IPS-NIHi7 (cell line): ENCODE measurements around the gene SCGB1C1.
"Not testable (repeated sequence)": the region's sequence is repeated elsewhere in the genome, so short reads cannot be mapped to it uniquely, and the experiment has no call there.

Experiments used
- DNase-seq: peaks from one replicate; pipeline ENCODE4 v3.0.0; 2012; ENCODE audit warnings: mixed read lengths; ENCODE audit errors: extremely low spot score

SCGB1C1 gene

DNA sequence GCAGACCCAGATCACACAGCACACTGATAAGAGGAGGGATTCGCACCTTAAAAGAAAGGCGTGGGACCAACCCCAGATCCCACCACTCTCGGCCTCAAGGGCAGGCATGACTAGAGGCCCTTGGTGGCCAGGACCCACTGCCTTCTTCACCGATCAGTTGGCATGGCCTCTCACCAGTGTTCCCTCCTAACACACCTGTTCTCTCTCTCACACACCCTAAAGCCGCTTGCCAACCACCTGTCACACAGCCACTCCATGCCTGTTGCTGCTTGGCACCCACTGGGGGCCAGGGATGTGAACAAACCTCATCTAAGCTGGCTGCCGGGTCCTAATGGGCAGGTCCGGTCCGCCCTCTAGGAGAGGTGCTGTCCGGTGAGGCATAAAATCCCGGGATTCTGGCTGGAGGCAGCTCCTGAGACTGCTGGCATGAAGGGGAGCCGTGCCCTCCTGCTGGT is at the start of gene SCGB1C1:
Gene SCGB1C1, plus strand, starts transcription at position 405 of the 455 bp plus-strand sequence. Its CDS starts 22 bp downstream, at position 427.
- DNase-seq, result not testable (repeated sequence)

DNA sequence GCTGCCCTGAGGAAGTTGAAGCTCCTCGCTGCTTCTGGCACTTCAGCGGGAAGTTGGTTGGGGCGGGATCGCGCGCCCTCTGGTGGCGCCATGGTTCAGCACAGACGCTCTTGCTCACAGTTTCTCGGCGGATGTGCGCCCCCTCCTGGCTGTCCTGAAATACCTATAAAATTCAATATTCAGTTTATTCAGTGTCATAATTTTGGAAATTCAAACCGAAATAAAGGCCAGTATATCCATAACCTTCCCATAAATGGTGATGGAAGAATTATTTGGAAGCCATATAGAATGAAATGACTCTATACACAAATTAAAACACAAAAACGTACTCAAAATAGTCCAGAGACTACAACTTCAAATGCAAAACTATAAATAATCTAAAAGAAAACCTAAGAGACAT is 12.6 kb upstream of the SCGB1C1 start:
- not testable (repeated sequence) for DNase-seq

DNA sequence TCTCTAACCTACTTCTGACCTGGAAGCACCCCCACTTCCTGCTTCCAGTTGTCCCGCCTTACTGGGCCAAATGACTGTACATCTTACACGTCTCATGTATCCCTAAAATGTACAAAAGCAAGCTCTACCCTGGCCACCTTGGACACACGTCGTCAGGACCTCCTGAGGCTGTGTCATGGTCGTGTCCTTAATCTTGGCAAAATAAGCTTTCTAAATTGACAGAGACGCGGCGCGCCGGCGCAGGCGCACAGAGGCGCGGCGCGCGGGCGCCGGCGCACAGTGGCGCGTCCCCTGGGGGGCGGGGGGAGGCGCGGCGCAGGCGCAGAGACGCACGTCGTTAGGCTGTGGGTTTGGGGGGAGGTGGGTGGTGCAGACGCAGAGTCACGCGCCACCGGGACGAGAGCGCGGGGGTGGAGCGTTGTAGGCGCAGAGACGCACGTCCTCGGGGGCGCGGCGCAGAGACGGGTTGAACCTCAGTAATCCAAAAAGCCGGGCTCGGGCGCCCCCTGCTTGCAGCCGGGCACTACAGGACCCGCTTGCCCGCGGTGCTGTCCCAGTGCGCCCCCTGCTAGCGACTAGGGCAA is 3.6 kb upstream of the SCGB1C1 start:
- not testable (repeated sequence) for DNase-seq

DNA sequence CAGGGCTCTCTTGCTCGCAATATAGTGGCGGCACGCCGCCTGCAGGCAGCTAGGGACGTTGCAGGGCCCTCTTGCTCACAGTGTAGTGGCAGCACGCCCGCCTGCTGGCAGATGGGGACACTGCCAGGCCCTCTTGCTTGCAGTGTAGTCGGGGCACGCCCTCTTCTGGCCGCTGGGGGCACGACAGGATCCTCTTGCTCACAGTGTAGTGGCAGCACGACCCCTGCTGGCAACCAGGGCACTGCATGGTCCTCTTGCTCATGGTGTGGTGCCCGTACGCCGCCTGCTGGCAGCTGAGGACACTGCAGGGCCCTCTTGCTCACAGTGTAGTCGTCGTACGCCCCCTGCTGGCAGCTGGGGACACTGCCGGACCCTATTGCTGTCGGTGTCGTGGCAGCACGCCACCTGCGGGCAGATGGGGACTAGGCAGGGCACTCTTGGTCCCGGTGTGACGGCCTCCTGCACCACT is 3.0 kb upstream of the SCGB1C1 start:
- DNase-seq, result not testable (repeated sequence)

DNA sequence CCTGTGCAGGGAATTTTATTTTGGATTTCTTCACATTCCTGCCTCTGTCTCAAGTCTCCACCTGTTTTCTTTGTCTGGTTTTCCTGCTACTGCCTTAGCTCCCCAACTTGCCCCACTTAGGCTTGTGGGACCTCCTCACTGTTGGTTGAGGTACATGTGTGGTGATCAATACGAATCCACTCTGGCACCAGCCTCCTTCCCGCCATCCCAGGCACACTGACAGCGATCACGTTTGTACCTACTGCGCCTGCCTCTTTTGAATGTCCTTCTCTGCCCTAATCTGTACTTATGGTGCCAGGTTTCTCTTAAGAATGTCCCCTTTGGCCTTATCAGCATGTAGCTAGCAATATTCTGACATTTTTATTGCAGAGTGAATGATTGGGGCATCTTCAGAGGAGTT is 2.3 kb upstream of the SCGB1C1 start:
- not testable (repeated sequence) for DNase-seq

DNA sequence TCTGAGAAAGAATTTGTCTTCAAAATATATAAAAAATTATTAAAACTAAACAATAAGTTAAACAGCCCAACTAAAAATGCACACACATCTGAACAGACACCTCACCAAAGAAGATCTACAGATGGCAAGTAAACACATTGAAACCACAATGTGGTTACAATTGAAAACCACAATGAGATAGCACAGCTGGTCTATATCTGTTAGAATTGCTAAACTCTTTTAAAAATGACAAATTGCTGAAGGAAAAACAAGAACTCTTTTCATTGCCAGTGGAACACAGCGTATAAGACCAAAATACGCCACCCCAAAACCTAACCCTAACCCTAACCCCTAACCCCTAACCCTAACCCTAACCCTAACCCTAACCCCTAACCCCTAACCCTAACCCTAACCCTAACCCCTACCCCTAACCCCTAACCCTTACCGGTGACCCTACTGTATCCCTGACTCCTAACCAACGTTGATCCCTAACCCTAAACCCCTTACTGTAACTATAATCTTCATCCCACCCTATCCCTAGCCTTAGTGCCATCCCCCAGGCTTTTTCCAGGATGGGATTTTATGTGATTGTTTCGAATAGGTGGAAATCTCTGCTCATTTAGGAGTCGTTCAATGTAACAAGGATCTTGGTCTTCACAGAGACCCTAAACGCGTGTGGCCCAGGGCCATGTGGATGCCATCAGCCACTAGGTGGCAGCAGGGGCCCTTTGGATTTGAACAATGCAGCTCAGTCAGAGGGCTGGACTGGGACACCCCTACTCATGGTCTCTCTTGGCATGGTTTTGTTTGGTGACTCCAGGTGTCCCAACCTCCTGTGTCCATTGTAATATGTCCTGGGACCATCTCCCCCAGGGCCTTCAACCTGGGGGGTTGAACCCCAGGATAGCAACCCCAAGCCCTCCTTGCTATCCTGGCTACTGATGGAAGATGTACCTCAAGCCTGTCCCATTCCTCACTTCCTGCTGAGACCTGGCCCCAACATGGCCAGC is 1.1 kb upstream of the SCGB1C1 start:
- DNase-seq, result not testable (repeated sequence)

DNA sequence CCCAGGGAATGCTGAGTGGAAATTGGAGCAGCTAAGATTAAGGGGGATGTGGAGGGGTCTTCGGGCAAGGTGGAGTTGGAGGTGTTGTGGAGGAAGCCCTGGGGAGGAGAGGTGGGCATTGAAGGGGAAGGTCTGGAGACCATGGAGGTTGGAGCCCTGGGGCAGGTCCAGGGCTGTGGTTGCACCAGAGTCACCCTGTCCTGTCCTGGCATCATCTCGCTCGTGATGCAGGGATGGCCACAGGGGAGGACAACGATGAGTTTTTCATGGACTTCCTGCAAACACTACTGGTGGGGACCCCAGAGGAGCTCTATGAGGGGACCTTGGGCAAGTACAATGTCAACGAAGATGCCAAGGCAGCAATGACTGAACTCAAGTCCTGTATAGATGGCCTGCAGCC is 603 bp downstream of the SCGB1C1 start:
- not testable (repeated sequence) for DNase-seq

DNA sequence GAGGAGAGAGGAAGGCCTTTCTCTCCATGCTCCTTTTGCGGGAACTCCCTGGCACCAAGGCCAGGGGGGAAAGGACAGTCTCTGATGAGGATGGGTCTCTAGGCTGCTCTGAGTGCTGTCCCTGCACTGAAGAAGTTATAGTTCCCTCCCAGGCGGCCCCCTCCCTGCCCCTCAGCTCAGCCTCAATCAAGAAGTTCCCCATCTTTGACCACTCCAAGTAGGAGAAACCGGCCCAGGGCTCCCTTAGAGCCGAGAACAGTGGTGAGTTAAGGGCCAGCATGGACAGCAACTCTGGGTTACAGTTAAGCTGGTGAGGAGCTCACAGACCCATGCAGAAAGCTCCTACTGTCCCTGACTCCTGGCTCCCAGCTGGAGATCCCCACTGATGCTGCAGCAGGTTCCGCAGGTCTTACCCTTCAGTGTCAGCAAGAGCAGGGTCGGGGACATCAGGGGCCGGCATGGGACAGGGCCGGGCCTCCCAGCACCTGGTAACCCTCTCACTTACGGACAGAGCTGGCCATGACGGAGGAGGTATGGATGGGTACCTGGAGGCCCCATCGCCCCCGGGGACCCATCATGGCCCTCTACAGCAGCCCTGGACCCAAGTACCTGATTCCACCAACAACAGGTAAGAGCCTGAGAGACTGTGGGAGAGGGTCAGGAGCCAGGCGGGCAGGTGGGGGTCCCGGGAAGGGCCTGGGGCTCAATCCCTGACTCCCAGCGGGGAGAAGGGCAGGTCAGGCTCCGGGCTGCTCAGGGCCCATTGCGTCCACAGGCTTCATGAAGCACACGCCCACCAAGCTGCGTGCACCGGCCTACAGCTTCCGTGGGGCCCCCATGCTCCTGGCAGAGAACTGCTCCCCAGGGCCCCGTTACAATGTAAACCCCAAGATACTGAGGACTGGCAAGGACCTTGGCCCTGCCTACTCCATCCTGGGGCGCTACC is 4.2 kb downstream of the SCGB1C1 start:
- no peak for DNase-seq

DNA sequence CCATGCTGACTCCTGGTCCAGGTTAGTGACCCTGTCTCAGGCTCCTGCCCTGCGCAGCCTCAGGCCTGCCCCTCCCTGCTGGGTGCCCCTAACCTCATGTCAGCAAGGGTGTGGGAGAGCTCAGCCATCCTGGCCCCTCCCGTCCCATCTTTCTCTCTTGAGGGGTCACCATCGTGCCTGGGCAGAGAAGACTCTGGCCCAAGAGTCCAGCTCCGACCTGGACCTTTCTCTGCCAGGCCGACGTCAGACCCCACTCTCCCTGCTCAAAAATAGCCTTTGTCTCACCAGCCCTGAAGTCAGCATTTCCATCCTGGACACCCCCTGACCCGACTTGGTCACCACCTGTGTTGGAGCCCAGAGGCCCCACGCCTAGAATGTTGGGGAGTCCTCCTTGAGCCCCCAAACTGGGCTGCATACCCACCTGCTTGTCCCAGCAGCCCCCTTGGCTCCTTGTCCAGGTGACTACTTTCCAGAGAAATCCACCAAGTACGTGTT is 4.9 kb downstream of the SCGB1C1 start:
- no peak for DNase-seq

DNA sequence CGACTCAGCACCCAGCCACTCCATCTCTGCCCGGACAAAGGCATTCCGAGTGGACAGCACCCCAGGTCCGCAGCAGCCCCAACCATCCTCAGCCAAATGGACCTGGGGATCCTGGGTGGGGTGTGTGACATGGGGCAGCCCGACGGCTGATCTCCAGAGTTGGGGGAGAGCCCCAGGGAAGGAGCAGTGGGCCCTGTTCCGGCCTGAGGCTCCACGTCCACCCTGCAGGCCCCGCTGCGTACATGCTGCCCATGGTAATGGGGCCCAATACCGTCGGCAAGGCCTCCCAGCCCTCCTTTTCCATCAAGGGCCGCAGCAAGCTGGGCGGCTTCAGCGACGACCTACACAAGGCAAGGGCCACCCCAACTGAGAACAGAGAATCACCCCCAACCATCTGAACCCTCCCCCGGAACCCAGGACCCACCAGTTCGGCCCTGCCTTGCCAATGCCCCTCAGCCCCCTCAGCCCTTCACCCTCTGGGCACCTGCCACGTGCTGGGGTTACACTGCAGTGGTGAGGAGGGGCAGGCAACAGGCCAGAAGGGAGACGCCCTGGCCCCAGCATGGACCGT is 5.4 kb downstream of the SCGB1C1 start:
- no peak for DNase-seq

DNA sequence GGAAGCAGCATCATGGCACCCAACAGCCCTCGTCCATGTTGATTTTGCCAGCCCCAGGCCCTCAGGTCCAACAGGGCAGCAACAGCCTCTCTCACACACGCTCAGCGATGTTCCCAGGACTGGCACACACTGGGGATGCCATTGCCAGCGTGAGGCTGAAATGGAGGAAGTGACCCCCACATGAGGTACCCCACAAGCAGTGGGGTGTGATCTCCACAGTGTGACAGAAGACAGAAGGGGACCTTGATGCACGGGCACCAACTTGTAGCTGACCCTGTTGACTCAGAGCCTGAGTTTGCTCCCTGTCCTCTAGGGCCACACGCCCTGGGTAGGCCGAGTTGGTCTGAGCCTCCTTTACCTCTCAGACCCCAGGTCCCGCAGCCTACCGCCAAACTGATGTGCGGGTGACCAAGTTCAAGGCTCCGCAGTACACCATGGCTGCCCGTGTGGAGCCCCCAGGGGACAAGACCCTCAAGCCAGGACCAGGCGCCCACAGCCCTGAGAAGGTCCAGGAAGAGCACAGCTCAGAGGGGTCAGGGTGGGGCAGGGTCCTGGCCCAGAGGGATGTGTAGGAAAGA is 6.2 kb downstream of the SCGB1C1 start:
- DNase-seq, result no peak

DNA sequence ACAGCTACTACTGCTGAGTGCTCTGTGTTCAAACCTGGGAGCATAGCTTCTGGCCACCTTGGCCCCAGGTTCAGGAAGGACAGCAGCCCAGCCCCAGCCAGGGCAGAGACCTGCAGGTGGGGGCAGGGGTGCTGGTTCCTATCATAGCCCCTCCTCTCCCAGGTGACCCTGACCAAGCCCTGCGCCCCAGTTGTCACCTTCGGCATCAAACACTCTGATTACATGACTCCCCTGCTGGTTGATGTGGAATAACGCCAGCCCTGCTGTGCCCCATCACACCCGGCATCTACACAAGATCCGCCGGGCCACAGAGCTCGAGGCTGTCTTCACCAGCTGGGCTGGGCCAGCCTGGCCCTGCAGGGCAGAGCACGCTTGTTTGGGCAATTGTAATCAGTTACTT is 6.9 kb downstream of the SCGB1C1 start:
- DNase-seq, result no peak

DNA sequence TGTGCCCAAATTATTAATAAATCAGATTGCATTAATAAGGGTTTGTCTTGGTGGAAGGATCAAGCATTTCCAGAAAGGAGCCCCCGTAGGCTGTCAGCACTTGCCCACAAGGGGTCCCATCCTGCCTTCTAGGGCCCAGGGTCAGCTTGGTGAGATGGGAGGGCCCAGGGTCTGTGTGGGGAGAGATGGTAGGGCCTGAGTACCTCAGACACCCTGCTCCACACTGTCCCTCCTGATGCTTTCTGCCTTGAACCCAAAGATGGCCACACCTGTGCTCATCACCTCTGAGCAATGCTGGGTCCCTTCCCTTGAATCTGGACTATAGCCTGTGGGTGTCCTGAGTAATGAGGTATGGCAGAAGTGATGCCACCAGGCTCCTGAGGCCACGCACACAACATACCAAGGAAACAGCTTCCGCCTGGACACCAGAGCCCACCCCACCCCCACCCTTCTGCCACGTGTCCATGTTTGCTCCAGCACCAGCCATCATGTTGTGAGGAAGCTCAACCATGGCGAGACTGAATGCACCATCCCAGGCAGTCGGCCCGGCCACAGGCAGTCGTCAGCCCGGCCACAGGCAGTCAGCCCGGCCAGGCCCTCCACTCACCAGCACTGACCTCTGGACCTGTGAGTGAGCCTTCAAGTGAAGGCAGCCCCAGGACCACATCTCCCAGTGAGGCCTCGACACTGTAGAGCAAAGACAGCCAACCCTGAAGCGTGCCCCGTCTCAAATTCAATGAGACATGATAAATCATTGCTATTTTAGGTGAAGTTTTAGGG is 7.5 kb downstream of the SCGB1C1 start:
- no peak for DNase-seq

DNA sequence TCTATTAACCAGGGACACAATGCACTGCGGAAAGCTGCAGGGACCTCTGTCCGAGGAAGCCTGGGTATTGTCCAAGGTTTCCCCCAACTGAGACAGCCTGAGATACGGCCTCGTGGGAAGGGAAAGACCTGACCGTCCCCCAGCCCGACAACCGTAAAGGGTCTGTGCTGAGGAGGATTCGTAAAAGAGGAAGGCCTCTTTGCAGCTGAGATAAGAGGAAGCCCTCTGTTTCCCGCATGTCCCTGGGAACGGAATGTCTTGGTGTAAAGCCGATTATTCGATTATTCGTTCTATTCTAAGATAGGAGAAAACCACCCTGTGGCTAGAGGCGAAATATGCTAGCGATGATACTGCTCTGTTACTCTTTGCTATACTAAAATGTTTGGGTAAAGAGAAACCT is 9.1 kb downstream of the SCGB1C1 start:
- DNase-seq, result no peak

DNA sequence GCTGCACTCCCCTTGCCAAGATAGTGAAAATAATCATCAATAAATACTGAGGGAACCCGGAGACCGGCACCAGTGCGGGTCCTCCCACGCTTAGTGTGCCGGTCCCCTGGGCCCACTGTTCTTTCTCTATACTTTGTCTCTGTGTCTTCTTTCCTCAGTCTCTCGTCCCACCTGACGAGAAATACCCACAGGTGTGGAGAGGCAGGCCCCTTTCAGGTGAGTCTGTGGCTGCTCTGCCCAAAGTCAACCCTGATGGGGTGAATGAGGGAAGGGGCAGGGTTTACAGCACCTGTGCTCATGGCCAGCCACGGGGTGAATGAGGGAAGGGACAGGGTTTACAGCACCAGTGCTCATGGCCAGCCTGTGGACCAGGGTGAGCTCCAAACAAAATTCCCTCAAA is 9.6 kb downstream of the SCGB1C1 start:
- no peak for DNase-seq

DNA sequence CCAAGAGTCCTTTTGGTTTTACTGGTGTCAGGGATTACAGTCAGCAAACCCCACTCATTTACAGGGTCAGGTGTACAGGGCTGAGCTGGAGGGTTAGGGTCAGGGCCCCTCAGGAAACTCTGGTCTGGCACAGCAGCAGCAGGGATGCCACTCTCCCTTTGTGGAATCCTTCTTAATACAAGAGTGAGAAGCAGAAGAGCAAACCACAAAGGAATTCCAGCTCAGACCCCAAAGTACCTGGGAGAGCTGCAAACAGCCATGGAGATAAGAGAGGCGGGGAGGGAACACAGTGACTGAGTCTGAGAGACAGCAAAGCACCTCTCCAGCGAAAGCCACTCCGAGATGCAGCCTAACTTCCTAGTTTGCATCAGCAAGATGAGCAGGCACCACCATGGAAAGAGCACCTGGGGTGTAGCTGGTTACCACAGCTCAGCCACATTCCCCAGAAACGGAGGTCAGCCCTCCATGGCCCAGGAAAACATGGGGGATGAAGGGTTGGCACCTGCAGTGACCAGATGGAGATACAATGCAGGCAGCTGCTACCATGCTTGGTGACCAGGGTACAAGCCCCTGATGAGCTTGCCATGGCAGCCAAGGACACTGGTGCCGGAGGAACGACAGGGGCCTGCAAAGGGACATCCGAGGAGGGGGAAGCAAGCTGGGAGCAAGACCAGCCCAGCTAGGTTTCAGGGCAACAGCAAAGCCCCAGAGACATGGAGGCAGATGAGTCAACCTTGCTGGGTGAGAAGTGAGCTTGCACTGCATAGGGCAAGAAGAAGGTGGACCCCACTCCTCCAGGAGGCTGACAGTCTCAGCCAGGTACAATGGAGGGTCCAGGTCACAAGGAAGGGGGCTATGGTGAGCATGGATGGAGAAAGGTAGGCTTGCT is 10.4 kb downstream of the SCGB1C1 start:
- no peak for DNase-seq

DNA sequence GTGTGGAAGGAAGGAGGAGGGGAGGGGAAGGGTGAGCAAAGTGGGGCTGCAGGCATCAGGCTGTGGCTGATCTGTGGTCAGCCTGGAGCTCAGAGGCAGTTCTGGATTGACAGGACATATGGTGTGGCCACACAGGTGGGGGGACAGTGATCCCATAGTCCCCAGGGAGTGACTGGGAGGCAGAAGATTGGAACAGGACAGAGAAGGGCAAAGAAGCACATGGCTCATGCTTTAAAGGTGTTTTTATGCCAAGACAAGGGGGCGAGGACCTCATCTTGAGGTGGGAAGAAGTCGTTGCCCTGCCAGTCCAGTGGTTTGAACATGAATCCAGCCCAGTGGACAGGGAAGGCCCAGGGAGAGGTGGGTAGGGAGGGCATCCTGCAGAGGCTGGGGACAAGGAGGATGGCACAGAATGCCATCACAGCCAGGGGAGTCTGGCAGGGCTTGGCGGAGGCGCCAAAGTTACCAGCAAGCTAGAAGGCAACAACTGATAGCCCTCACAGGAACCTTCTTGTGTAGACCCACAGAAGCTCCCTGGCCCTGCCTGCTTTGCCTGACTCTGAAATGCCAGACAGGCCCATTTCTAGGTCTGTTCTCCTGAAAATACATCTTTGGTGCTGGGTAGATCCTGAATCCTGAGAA is 11.2 kb downstream of the SCGB1C1 start:
- no peak for DNase-seq

DNA sequence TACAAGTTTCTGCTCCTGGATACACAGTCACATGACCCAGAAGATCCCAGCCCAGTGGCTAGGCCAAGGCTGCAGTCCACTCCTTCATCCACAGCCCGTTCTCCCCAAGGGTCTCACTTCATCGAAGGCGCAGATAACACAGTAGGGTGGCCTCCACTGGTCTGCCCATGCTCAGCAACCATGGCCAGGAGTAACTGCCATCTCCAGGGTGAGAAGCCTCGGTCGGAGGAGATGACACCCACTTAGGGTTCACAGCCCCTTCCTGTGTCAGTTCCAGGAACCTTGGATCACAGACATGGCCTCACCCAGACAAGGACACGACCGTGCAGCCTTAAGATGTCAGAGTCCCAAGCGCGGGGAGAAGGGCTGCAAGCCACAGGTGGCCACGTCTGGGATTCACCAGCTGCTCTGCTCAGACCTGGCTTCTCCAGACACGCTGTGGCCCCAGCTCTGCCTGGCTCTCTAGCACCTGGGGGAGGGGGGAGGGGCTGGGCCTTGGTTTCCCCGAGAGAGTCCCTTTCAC is 11.8 kb downstream of the SCGB1C1 start:
- no peak for DNase-seq
